Large intestine (tissue), 12 donors: ENCODE measurements around the gene IGSF3. TPM values are rescaled to one million over a fixed set of nuclear protein-coding genes. Genes with fewer than 3 reads are reported as not detected.

Experiments used
- DNase-seq, 2 donors: peaks; one replicate each; pipeline versions ENCODE4 v3.0.0 to v3.0.0-alpha.2; 2013
- H3K27ac ChIP-seq: one replicate; pipeline ENCODE4 v1.5.1; 2013; ENCODE audit warnings: low read length
- H3K27me3 ChIP-seq: 2 replicates; pipeline ENCODE4 v1.6.1; 2013; ENCODE audit warnings: low read length; ENCODE audit not compliant: control insufficient read depth, insufficient read depth
- H3K36me3 ChIP-seq: 2 replicates; pipeline ENCODE4 v1.6.1; 2013; ENCODE audit warnings: low read length; ENCODE audit not compliant: control insufficient read depth, insufficient read depth
- H3K4me1 ChIP-seq: one replicate; pipeline ENCODE4 v1.6.1; 2013; ENCODE audit warnings: low read length; ENCODE audit not compliant: control insufficient read depth, insufficient read depth
- H3K4me3 ChIP-seq: one replicate; pipeline ENCODE4 v1.5.1; 2013; ENCODE audit warnings: low read length
- H3K9me3 ChIP-seq: one replicate; pipeline ENCODE4 v1.6.1; 2013; ENCODE audit warnings: mild to moderate bottlenecking, low read depth, low read length, moderate library complexity; ENCODE audit not compliant: control insufficient read depth
- WGBS: methylation state at CpG from one replicate; pipeline ENCODE4 v1.1.5; 2013; ENCODE audit warnings: low lambda C conversion rate; ENCODE audit not compliant: insufficient coverage; 5-methylcytosine and 5-hydroxymethylcytosine counted together
- long read RNA-seq, 11 donors: transcript quantifications; one replicate each; lab custom pipeline, GENCODE V29; 2026
- polyA plus RNA-seq: library from polyadenylated mRNA; unstranded; fragments of 120-200 nt; gene quantifications from one replicate; pipeline ENCODE4 v1.2.1, GENCODE V29; 2013

The IGSF3 gene
- polyA plus RNA-seq = 36.1 TPM
- long read RNA-seq, donor 1 = 0 reads
- long read RNA-seq, donor 2, partial matches to known transcripts = 24 of 24 reads
- long read RNA-seq, donor 2, other reads (novel, unspliced or antisense) = 0 of 24 reads
- long read RNA-seq, donor 3 = 0 reads
- long read RNA-seq, donor 4 = 0 reads
- long read RNA-seq, donor 5 = 0 reads
- long read RNA-seq, donor 6, full-length matches to known transcripts = 1 of 13 reads
- long read RNA-seq, donor 6, partial matches to known transcripts = 12 of 13 reads
- long read RNA-seq, donor 6, other reads (novel, unspliced or antisense) = 0 of 13 reads
- long read RNA-seq, donor 7, partial matches to known transcripts = 8 of 8 reads
- long read RNA-seq, donor 7, other reads (novel, unspliced or antisense) = 0 of 8 reads
- long read RNA-seq, donor 8, partial matches to known transcripts = 23 of 23 reads
- long read RNA-seq, donor 8, other reads (novel, unspliced or antisense) = 0 of 23 reads
- long read RNA-seq, donor 9, full-length matches to known transcripts = 1 of 7 reads
- long read RNA-seq, donor 9, partial matches to known transcripts = 6 of 7 reads
- long read RNA-seq, donor 9, other reads (novel, unspliced or antisense) = 0 of 7 reads
- long read RNA-seq, donor 10, full-length matches to known transcripts = 2 of 14 reads
- long read RNA-seq, donor 10, partial matches to known transcripts = 12 of 14 reads
- long read RNA-seq, donor 10, other reads (novel, unspliced or antisense) = 0 of 14 reads
- long read RNA-seq, donor 11, full-length matches to known transcripts = 1 of 11 reads
- long read RNA-seq, donor 11, partial matches to known transcripts = 10 of 11 reads
- long read RNA-seq, donor 11, other reads (novel, unspliced or antisense) = 0 of 11 reads

DNA sequence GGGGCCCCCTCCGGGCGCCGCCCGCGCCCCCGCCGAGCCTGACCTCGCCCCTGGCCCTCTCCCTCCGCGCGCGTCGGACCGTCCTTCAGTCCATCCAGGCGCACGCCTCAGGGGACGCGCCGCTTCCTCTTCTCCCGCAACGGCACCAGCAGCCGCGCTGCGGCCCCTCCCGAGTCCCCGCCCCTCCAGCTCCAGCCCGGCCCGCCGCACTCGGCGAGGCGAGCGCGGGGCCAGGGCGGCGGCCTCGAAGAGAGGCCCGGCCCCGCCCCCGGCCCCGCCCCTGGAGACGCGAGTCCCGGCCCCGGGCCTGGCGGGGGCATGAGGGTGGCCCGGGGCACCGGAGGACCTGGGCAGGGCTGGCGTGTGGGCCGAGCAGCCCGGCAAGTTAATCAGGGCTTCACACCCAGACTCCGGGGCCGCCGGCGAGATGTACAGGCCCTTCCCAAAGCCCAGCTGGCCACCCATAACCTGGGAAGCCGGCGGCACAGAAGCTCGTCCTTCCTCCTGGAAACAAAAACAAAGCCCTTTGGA lies at the start of gene IGSF3:
Gene IGSF3 (minus strand): TSS at position 159 of the 531 bp plus-strand sequence. CDS start 1,407 bp downstream, outside the sequence.
- no CpG with 5 or more reads among the region's 58 CpGs for WGBS
- Histone ChIP-seq H3K4me3 (peak within 1 kb of the TSS; percentile 73), H3K4me1 (peaks cover 19% of the 10 kb centered on the region), H3K27me3 (no peaks in the 10 kb centered on the region), H3K27ac (peak within 1 kb of the TSS; percentile 61), H3K9me3 (no peaks in the 10 kb centered on the region), H3K36me3 (no peaks in the 10 kb centered on the region)
- DNase-seq = peak; percentile 79 to 88

DNA sequence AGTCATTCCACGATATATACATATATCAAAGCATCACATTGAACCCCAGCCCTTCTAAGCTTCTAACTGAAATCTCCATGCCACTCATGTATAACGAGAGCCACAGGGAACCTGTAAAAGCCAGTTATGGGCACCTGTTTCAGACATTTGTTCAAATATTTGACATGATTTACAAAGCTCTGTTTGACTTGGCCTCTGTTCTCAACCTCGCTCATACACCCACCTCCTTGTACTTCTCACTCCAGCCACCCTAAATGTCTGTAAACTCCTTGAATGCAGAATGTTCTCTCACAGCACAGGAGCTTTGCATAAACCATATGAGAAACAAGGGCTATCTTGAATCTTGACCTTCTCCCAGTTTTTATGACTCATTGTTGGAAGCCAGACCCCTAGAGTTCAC lies 49.8 kb upstream of the IGSF3 start:
- WGBS = 100% methylated on average over 1 of the region's 3 CpGs
- Histone ChIP-seq H3K27me3 (no peaks in the 10 kb centered on the region), H3K4me3 (no peak overlapping the region), H3K9me3 (no peaks in the 10 kb centered on the region), H3K4me1 (no peaks in the 10 kb centered on the region), H3K36me3 (no peaks in the 10 kb centered on the region), H3K27ac (no peak overlapping the region)
- no peak for DNase-seq

- WGBS = 100% methylated on average over 1 of the region's 3 CpGs
Observed at GRCh38 chr1:116716391-116716790, 48.9 kb upstream of the IGSF3 start.

DNA sequence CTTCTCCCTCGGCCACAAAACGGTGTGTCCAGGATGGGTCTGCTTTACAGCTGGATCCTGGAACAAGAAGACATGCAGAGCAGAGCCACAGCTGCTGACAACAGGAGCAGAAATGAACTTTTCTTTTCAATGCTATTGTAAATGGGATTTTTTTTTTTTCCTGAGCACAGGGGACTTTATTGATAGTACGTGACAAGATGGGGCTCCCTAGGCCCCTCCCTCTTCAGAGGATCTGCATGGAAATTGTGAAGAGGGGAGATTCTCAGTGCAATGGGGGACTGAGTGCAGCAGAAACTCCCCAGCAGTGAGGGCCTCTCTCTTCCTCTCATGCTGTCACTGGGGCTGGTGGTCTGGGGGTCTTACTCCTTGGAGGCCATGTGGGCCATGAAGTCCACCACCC lies 45.9 kb upstream of the IGSF3 start:
- H3K27me3 ChIP-seq = no peaks in the 10 kb centered on the region
- H3K4me3 ChIP-seq = no peak overlapping the region
- no peaks in the 10 kb centered on the region for H3K9me3 ChIP-seq
- no peak for DNase-seq
- H3K36me3 ChIP-seq = no peaks in the 10 kb centered on the region
- no peak overlapping the region for H3K27ac ChIP-seq
- H3K4me1 ChIP-seq = no peaks in the 10 kb centered on the region
- no CpG with 5 or more reads among the region's 3 CpGs for WGBS

More at GRCh38 chr1:116716391-116716790, 48.9 kb upstream of the IGSF3 start:
- no peak overlapping the region for H3K27ac ChIP-seq
- no peaks in the 10 kb centered on the region for H3K9me3 ChIP-seq
- no peak overlapping the region for H3K4me3 ChIP-seq
- H3K27me3 ChIP-seq = no peaks in the 10 kb centered on the region
- no peaks in the 10 kb centered on the region for H3K36me3 ChIP-seq
- no peak for DNase-seq
- no peaks in the 10 kb centered on the region for H3K4me1 ChIP-seq

GRCh38 chr1:116712510-116712909 lies 45.0 kb upstream of the IGSF3 start:
- no peaks in the 10 kb centered on the region for H3K9me3 ChIP-seq
- DNase-seq = no peak
- H3K36me3 ChIP-seq = no peaks in the 10 kb centered on the region
- H3K4me3 ChIP-seq = no peak overlapping the region
- no peaks in the 10 kb centered on the region for H3K4me1 ChIP-seq
- H3K27ac ChIP-seq = no peak overlapping the region
- WGBS = 20% methylated on average over 2 of the region's 6 CpGs
- H3K27me3 ChIP-seq = no peaks in the 10 kb centered on the region

- Histone ChIP-seq H3K27ac (no peak overlapping the region), H3K9me3 (no peaks in the 10 kb centered on the region), H3K4me1 (no peaks in the 10 kb centered on the region), H3K27me3 (no peaks in the 10 kb centered on the region), H3K36me3 (no peaks in the 10 kb centered on the region), H3K4me3 (no peak overlapping the region)
- peak; percentile 47 to 56 for DNase-seq
- WGBS = no CpG with 5 or more reads among the region's 2 CpGs
Observed at GRCh38 chr1:116711263-116711840, 43.8 kb upstream of the IGSF3 start.

DNA sequence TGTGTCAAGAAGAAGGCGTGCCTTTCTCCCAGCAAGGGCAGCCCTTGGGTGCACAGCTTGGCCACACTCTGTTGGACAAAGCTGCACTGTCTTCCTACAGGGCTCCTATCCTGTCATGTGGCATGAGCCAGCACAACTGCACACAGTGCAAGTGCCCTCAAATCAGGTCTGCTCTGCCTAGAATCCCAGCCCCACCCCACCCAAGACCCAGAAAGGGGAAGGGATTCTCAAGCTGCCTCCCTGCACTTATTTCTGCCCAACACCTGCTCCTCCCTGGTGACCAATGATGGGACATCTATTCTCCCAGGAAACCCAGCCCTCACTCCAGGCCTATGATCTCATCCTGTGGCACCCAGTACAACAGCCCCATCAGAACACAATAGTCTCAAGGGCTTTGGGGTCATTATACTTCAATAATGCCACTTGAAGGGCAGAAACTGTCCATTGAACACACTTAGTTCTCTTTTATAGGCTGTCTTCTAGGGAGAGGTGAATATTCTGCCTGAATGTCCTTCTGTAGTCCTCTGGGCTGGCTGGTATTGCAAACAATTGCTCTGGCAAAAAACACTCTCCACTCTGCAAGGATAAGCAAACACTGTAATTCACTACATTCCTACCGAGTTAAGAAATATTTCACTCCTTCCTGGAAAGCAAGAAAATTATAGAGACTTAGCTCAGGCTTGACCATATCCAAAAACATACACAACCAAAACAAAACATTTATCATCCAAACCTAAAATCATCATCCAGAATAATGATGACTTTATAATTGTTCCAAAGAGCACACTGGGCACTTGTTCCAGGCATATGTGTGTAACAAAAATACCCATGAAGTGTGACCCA lies 43.1 kb upstream of the IGSF3 start:
- H3K4me1 ChIP-seq = no peaks in the 10 kb centered on the region
- H3K4me3 ChIP-seq = no peak overlapping the region
- no CpG with 5 or more reads among the region's 2 CpGs for WGBS
- no peaks in the 10 kb centered on the region for H3K27me3 ChIP-seq
- no peak overlapping the region for H3K27ac ChIP-seq
- no peak for DNase-seq
- no peaks in the 10 kb centered on the region for H3K36me3 ChIP-seq
- no peaks in the 10 kb centered on the region for H3K9me3 ChIP-seq

GRCh38 chr1:116709666-116710167 lies 42.2 kb upstream of the IGSF3 start:
- Histone ChIP-seq H3K4me3 (no peak overlapping the region), H3K27me3 (no peaks in the 10 kb centered on the region), H3K4me1 (no peaks in the 10 kb centered on the region), H3K36me3 (no peaks in the 10 kb centered on the region), H3K9me3 (no peaks in the 10 kb centered on the region), H3K27ac (no peak overlapping the region)
- DNase-seq = no peak
- WGBS = 100% methylated on average over 2 of the region's 7 CpGs

DNA sequence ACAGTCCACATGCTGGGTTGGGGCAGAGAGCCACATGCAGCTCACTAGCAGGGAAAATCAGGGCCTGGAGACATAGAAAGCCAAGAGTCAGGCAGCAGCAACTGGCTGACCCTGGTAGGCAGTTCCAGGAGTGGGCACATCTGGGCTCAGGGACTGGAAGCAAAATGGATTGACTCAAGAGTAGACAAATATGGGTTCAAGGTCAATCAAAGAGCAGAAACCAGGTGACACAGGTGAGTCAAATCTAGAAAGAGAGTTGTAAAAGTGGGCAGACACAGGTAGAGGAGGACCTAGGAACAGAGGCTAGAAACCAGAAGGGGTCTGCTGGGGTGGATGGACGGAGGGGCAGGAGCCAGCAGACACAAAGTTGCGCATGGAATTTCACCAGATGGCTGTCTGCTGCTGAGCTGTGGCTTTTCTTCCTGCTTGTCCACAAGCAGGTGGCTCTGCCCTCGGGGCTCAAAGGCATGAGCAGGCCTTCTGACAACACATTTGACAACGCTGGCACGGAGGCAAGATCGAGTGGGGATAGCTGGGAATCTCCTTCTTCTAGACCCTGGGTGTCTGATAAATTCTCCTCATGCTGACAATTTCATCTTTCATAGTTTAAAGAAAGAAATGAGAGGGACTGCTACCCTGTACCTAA lies 40.8 kb upstream of the IGSF3 start:
- no CpG with 5 or more reads among the region's 6 CpGs for WGBS
- Histone ChIP-seq H3K9me3 (no peaks in the 10 kb centered on the region), H3K27ac (no peak overlapping the region), H3K4me1 (no peaks in the 10 kb centered on the region), H3K4me3 (no peak overlapping the region), H3K27me3 (no peaks in the 10 kb centered on the region), H3K36me3 (no peaks in the 10 kb centered on the region)
- no peak for DNase-seq
